Neural cell (in vitro differentiated cells): ENCODE measurements around the gene DEPDC5. TPM values are rescaled to one million over a fixed set of nuclear protein-coding genes. Genes with fewer than 3 reads are reported as not detected.
A peak's percentile ranks its signal among the peaks of the same experiment; 100 is the strongest.

Source experiments
- H2AFZ ChIP-seq: fragments of 200-600, 300-800 bp; sonication (generic), shearing (Covaris generic); 2 replicates; pipeline ENCODE4 v1.6.0; 2014; ENCODE audit warnings: low read depth, mild to moderate bottlenecking, antibody characterized with exemption, low read length, moderate library complexity
- H3F3A ChIP-seq: fragments of 200-600 bp; shearing (Covaris generic); 2 replicates; pipeline ENCODE4 v1.6.1; 2016; ENCODE audit warnings: mild to moderate bottlenecking, moderate library complexity, mixed read lengths, antibody characterized with exemption, low read length; ENCODE audit not compliant: insufficient read depth, poor library complexity, severe bottlenecking
- H3K27ac ChIP-seq: fragments of 200-600, 300-800 bp; sonication (generic), shearing (Covaris generic); 2 replicates; pipeline ENCODE4 v1.5.1; 2014; ENCODE audit warnings: mild to moderate bottlenecking, low read length, moderate library complexity
- H3K27me3 ChIP-seq: fragments of 300-800, 200-600 bp; sonication (generic), shearing (Covaris generic); 2 replicates; pipeline ENCODE4 v1.6.0; 2014; ENCODE audit warnings: mild to moderate bottlenecking, low read depth, low read length, moderate library complexity; ENCODE audit not compliant: insufficient read depth
- H3K36me3 ChIP-seq: fragments of 300-800, 200-600 bp; sonication (generic), shearing (Covaris generic); 2 replicates; pipeline ENCODE4 v1.5.1; 2014; ENCODE audit warnings: mild to moderate bottlenecking, antibody characterized with exemption, low read length, moderate library complexity; ENCODE audit not compliant: insufficient read depth
- H3K4me2 ChIP-seq: fragments of 300-800, 200-600 bp; sonication (generic), shearing (Covaris generic); 2 replicates; pipeline ENCODE4 v1.6.0; 2014; ENCODE audit warnings: mild to moderate bottlenecking, low read length
- H3K4me3 ChIP-seq: fragments of 300-800, 200-600 bp; sonication (generic), shearing (Covaris generic); 2 replicates; pipeline ENCODE4 v1.5.1; 2014; ENCODE audit warnings: mild to moderate bottlenecking, low read length, moderate library complexity
- H3K79me2 ChIP-seq: fragments of 200-600 bp; shearing (Covaris generic); replicated peaks from 2 replicates; pipeline ENCODE4 v1.6.0; 2014; ENCODE audit warnings: mild to moderate bottlenecking, low read length, moderate library complexity; ENCODE audit not compliant: insufficient read depth
- H3K9ac ChIP-seq: fragments of 300-800, 200-600 bp; sonication (generic), shearing (Covaris generic); 2 replicates; pipeline ENCODE4 v1.6.1; 2016; ENCODE audit warnings: mild to moderate bottlenecking, low read length, mixed read lengths
- H3K9me2 ChIP-seq: fragments of 200-600 bp; shearing (Covaris generic); 2 replicates; pipeline ENCODE4 v1.6.1; 2016; ENCODE audit warnings: mild to moderate bottlenecking, low read length, mixed read lengths; ENCODE audit not compliant: insufficient read depth
- H3K9me3 ChIP-seq: fragments of 200-600, 300-800 bp; sonication (generic), shearing (Covaris generic); 2 replicates; pipeline ENCODE4 v1.6.1; 2016; ENCODE audit warnings: mild to moderate bottlenecking, mixed run types, low read length, moderate library complexity, mixed read lengths
- H4K20me1 ChIP-seq: fragments of 200-600 bp; shearing (Covaris generic); 2 replicates; pipeline ENCODE4 v1.6.1; 2016; ENCODE audit warnings: mild to moderate bottlenecking, mixed run types; ENCODE audit not compliant: insufficient read depth
- EP300 ChIP-seq: fragments of 450-650 bp; conservative IDR thresholded peaks from 2 replicates; pipeline ENCODE4 v1.6.1; 2014; ENCODE audit warnings: antibody characterized with exemption, mild to moderate bottlenecking, moderate library complexity; ENCODE audit not compliant: poor library complexity, severe bottlenecking
- EZH2 ChIP-seq: fragments of 200-600, 300-800 bp; shearing (Covaris generic), sonication (generic); IDR thresholded peaks from 2 replicates; pipeline ENCODE4 v1.6.1; 2014; ENCODE audit warnings: antibody characterized with exemption, low read length, borderline replicate concordance, mild to moderate bottlenecking; ENCODE audit not compliant: insufficient read depth, poor library complexity, severe bottlenecking
- MXI1 ChIP-seq: fragments of 450-650 bp; conservative IDR thresholded peaks from 2 replicates; pipeline ENCODE4 v1.6.1; 2014; ENCODE audit warnings: antibody characterized with exemption, mild to moderate bottlenecking; ENCODE audit not compliant: poor library complexity, severe bottlenecking
- POLR2AphosphoS5 ChIP-seq: IDR thresholded peaks from 2 replicates; pipeline ENCODE4 v1.6.1; 2012
- RAD21 ChIP-seq: fragments of 450-650 bp; conservative IDR thresholded peaks from 2 replicates; pipeline ENCODE4 v1.6.1; 2014; ENCODE audit warnings: antibody characterized with exemption, mild to moderate bottlenecking, moderate library complexity
- SMC3 ChIP-seq: fragments of 450-650 bp; conservative IDR thresholded peaks from 2 replicates; pipeline ENCODE4 v1.6.1; 2014; ENCODE audit warnings: antibody characterized with exemption, mild to moderate bottlenecking, moderate library complexity; ENCODE audit not compliant: poor library complexity
- TAF1 ChIP-seq: IDR thresholded peaks from 2 replicates; pipeline ENCODE4 v1.6.1; 2012; ENCODE audit warnings: low read depth
- polyA plus RNA-seq: library from polyadenylated mRNA; depleted of rRNA; stranded (reverse); fragments of >200 nt; gene quantifications from 2 replicates; pipeline ENCODE4 v1.2.3, GENCODE V29; 2014
- TF ChIP-seq, protein P1 (sequence below): IDR thresholded peaks from 2 replicates; pipeline ENCODE4 v1.6.1; 2012; ENCODE audit warnings: borderline replicate concordance
- TF ChIP-seq, protein P2 (sequence below): fragments of 450-650 bp; IDR thresholded peaks from 2 replicates; pipeline ENCODE4 v1.5.1; 2014; ENCODE audit warnings: antibody characterized with exemption, mild to moderate bottlenecking, moderate library complexity; ENCODE audit not compliant: poor library complexity, severe bottlenecking

DEPDC5 gene
- polyA plus RNA-seq, 1 donor from 2014 or later: 11.3 TPM

DNA sequence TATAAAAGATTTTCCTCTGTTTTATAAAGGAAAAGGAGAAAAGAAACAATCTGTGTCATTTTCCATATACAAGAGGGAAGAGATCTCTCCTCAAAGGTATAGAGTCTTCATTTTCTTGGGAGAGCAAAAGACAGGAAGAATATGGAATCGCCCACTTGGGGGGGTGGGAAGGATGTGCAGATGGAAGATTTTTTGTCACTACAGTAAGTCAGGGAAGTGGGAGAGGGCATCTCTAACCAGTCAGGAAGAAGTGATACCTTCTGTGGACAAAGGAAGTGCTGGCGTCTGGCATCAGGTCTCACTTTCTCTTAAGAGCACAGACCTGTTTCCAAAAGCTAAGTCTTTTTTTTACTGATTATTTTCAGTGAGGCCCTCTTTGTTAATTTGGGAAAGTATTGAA is 5.3 kb upstream of the DEPDC5 start:
- Histone ChIP-seq H3K9me2 (no peaks in the 10 kb centered on the region), H3K9me3 (no peaks in the 10 kb centered on the region), H4K20me1 (no peaks in the 10 kb centered on the region), H3F3A (peaks cover 5% of the 10 kb centered on the region), H3K9ac (peak overlapping the region; percentile 91), H2AFZ (no peak overlapping the region), H3K27me3 (no peaks in the 10 kb centered on the region), H3K27ac (peak overlapping the region; percentile 89), H3K4me3 (peak overlapping the region; percentile 88), H3K36me3 (no peaks in the 10 kb centered on the region), H3K79me2 (peaks cover 35% of the 10 kb centered on the region), H3K4me2 (peak overlapping the region; percentile 81)
- TF ChIP-seq EP300: no peak
- TF ChIP-seq POLR2AphosphoS5: no peak
- no peak for TF ChIP-seq TAF1
- TF ChIP-seq SMC3: no peak
- no peak for TF ChIP-seq RAD21
- TF ChIP-seq, protein P1, sequence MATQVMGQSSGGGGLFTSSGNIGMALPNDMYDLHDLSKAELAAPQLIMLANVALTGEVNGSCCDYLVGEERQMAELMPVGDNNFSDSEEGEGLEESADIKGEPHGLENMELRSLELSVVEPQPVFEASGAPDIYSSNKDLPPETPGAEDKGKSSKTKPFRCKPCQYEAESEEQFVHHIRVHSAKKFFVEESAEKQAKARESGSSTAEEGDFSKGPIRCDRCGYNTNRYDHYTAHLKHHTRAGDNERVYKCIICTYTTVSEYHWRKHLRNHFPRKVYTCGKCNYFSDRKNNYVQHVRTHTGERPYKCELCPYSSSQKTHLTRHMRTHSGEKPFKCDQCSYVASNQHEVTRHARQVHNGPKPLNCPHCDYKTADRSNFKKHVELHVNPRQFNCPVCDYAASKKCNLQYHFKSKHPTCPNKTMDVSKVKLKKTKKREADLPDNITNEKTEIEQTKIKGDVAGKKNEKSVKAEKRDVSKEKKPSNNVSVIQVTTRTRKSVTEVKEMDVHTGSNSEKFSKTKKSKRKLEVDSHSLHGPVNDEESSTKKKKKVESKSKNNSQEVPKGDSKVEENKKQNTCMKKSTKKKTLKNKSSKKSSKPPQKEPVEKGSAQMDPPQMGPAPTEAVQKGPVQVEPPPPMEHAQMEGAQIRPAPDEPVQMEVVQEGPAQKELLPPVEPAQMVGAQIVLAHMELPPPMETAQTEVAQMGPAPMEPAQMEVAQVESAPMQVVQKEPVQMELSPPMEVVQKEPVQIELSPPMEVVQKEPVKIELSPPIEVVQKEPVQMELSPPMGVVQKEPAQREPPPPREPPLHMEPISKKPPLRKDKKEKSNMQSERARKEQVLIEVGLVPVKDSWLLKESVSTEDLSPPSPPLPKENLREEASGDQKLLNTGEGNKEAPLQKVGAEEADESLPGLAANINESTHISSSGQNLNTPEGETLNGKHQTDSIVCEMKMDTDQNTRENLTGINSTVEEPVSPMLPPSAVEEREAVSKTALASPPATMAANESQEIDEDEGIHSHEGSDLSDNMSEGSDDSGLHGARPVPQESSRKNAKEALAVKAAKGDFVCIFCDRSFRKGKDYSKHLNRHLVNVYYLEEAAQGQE: no peak
- TF ChIP-seq, protein P2, sequence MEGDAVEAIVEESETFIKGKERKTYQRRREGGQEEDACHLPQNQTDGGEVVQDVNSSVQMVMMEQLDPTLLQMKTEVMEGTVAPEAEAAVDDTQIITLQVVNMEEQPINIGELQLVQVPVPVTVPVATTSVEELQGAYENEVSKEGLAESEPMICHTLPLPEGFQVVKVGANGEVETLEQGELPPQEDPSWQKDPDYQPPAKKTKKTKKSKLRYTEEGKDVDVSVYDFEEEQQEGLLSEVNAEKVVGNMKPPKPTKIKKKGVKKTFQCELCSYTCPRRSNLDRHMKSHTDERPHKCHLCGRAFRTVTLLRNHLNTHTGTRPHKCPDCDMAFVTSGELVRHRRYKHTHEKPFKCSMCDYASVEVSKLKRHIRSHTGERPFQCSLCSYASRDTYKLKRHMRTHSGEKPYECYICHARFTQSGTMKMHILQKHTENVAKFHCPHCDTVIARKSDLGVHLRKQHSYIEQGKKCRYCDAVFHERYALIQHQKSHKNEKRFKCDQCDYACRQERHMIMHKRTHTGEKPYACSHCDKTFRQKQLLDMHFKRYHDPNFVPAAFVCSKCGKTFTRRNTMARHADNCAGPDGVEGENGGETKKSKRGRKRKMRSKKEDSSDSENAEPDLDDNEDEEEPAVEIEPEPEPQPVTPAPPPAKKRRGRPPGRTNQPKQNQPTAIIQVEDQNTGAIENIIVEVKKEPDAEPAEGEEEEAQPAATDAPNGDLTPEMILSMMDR: no peak
- no peak for TF ChIP-seq MXI1
- no peak for TF ChIP-seq EZH2

DNA sequence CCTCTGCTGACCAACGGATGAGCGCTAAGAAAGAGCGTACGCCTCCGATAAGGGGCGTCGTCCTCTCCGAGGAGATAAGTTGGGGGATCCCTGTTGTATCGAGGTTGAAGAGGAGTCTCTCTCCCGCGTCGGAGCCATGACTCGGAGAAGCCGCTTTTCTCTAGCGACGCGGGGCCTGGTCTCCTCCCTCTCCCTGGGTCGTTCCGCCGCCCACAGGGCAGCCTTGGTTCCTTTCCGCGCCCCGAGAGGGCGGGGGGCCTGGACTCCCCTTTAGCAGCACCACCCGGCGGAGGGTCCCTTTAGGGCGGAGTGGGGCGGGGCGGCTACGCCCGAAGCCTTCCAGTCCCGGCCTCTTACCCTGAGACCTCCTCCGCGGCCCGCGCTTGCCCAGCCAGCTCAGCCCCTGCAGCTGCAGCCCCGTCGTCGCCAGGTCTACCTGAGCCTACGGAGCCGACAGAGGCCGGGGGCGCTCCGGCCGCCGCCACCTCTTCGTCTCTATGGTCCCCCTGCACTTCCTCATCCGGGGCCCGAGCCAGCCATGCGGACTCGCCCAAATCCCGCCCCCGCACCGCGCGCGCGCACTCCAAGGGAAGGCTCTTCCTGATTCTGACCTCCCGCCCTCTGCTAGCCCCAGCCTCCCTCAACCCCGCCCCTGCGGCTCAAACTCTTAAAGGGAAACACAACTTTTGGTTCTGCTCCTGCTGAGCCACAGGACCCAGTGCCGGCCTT is 4.0 kb upstream of the DEPDC5 start, which contains the start of gene PRR14L:
TSS of gene PRR14L (minus strand) at position 497 of the 729 bp plus-strand sequence. CDS start 11,272 bp downstream, outside the sequence.
- Histone ChIP-seq H2AFZ (peak within 1 kb of the TSS; percentile 69), H3K79me2 (peaks cover 28% of the 10 kb centered on the region)
- TF ChIP-seq, protein P2: no peak
- TF ChIP-seq EZH2 (no peak), MXI1 (peak; percentile 85), TAF1 (peak; percentile 45), EP300 (peak; percentile 83), SMC3 (peak; percentile 42), POLR2AphosphoS5 (peak; percentile 90), RAD21 (peak; percentile 41)
- TF ChIP-seq, protein P1: peak; percentile 55

More for the DNA sequence above, 4.0 kb upstream of the DEPDC5 start, which contains the start of gene PRR14L:
- Histone ChIP-seq H3K4me3 (peak within 1 kb of the TSS; percentile 88), H3K9me3 (no peaks in the 10 kb centered on the region), H3K27me3 (no peaks in the 10 kb centered on the region), H4K20me1 (no peaks in the 10 kb centered on the region), H3K36me3 (no peaks in the 10 kb centered on the region), H3K9ac (peak within 1 kb of the TSS; percentile 91), H3K27ac (peak within 1 kb of the TSS; percentile 89), H3K9me2 (no peaks in the 10 kb centered on the region), H3K4me2 (peak within 1 kb of the TSS; percentile 81), H3F3A (peaks cover 5% of the 10 kb centered on the region)
